HepG2 (cell line): ENCODE data around the gene CMC1. TPM values are rescaled to one million over a fixed set of nuclear protein-coding genes. Genes with fewer than 3 reads are reported as not detected.
A peak's percentile ranks its signal among the peaks of the same experiment; 100 is the strongest.

Source experiments
- CREM ChIP-seq, 2 experiments: sonication (generic) in 1 of 2; formaldehyde crosslinking in 1 of 2; IDR thresholded peaks; 2 replicates each; pipeline versions ENCODE4 v1.4.0 to v1.6.1; 2016 to 2020; ENCODE audit warnings: antibody characterized with exemption in 1 of 2, mild to moderate bottlenecking in 1 of 2, missing genetic modification reagents in 1 of 2
- KDM5A ChIP-seq: fragments of 200-600 bp; sonication (generic); IDR thresholded peaks from 2 replicates; pipeline ENCODE4 v1.7.0; 2018; ENCODE audit warnings: antibody characterized with exemption, mild to moderate bottlenecking, low read length, borderline replicate concordance
- MTA1 ChIP-seq: sonication (generic); formaldehyde crosslinking; IDR thresholded peaks from 2 replicates; pipeline ENCODE4 v1.4.0; 2020; ENCODE audit warnings: missing genetic modification reagents, mild to moderate bottlenecking, borderline replicate concordance
- SIX4 ChIP-seq: sonication (generic); formaldehyde crosslinking; IDR thresholded peaks from 2 replicates; pipeline ENCODE4 v1.4.0; 2020; ENCODE audit warnings: missing genetic modification reagents
- ZNF18 ChIP-seq: sonication (generic); formaldehyde crosslinking; IDR thresholded peaks from 2 replicates; pipeline ENCODE4 v1.8.0; 2022; ENCODE audit warnings: mild to moderate bottlenecking, missing genetic modification reagents; ENCODE audit not compliant: insufficient replicate concordance
- ZNF431 ChIP-seq: sonication (generic); formaldehyde crosslinking; IDR thresholded peaks from 2 replicates; pipeline ENCODE4 v1.9.0; 2022; ENCODE audit warnings: missing genetic modification reagents, low read depth, mild to moderate bottlenecking, borderline replicate concordance
- ZNF512 ChIP-seq: sonication (generic); formaldehyde crosslinking; IDR thresholded peaks from 2 replicates; pipeline ENCODE4 v1.4.0; 2020; ENCODE audit warnings: mild to moderate bottlenecking, missing genetic modification reagents
- ZNF567 ChIP-seq: sonication (generic); formaldehyde crosslinking; IDR thresholded peaks from 2 replicates; pipeline ENCODE4 v1.8.1; 2023; ENCODE audit warnings: mild to moderate bottlenecking, missing genetic modification reagents, borderline replicate concordance
- polyA plus RNA-seq, 8 experiments: library from polyadenylated mRNA; depleted of rRNA in 3 of 8; stranded (reverse) in 7 of 8; unstranded in 1 of 8; fragments of >200 nt; fragmentation: Illumina TruSeq in 4 of 8; extraction: Trizol in 4 of 8; gene quantifications; 2 replicates each; pipeline versions ENCODE4 v1.2.1 to v1.2.3, GENCODE V29; 2011 to 2016; ENCODE audit warnings: low read depth in 4 of 8, missing spikeins in 1 of 8, mixed read lengths in 1 of 8; ENCODE audit not compliant: insufficient read depth in 1 of 8
- total RNA-seq, 5 experiments: library from RNA; depleted of rRNA; stranded (reverse); fragments of >200 nt; fragmentation: Illumina TruSeq; extraction: Trizol; gene quantifications; 2 replicates each; pipeline ENCODE4 v1.2.3, GENCODE V29; 2016; ENCODE audit warnings: low read depth in 1 of 5
- TF ChIP-seq, protein P1 (sequence below), 2 experiments: fragments of 450-650 bp in 1 of 2; sonication (generic) in 1 of 2; formaldehyde crosslinking in 1 of 2; IDR thresholded peaks; 2 replicates each; pipeline versions ENCODE4 v1.6.1 to v1.8.0; 2016 to 2022; ENCODE audit warnings: antibody characterized with exemption in 1 of 2, mild to moderate bottlenecking in 1 of 2, missing genetic modification reagents in 1 of 2
- TF ChIP-seq, protein P2 (sequence below): IDR thresholded peaks from 2 replicates; pipeline ENCODE4 v1.6.1; 2018; ENCODE audit warnings: missing genetic modification reagents
- TF ChIP-seq, protein P3 (sequence below): sonication (generic); formaldehyde crosslinking; IDR thresholded peaks from 2 replicates; pipeline ENCODE4 v1.9.0; 2021; ENCODE audit warnings: missing genetic modification reagents, mild to moderate bottlenecking, borderline replicate concordance

The CMC1 gene
- total and polyA plus RNA-seq, 2 of the 13 experiments (the other 11 are each of a cell fraction or from before 2014, with no cell fraction given): 22.1 to 29.5 TPM

- TF ChIP-seq ZNF431 (CRISPR knock-in tag) (peak; percentile 78), ZNF512 (CRISPR knock-in tag) (no peak), ZNF18 (CRISPR knock-in tag) (peak; percentile 10), MTA1 (CRISPR knock-in tag) (peak; percentile 68; the same call in 1 of the 2 replicates), ZNF567 (no peak), KDM5A (peak; percentile 50; the same call in 1 of the 2 replicates), SIX4 (no peak), CREM (IDR thresholded peaks at IDR 0.05) (peak; percentile 41; the same call in 1 of the 2 replicates), CREM (CRISPR knock-in tag; IDR thresholded peaks at IDR 0.05) (no peak)
- TF ChIP-seq, protein P1, sequence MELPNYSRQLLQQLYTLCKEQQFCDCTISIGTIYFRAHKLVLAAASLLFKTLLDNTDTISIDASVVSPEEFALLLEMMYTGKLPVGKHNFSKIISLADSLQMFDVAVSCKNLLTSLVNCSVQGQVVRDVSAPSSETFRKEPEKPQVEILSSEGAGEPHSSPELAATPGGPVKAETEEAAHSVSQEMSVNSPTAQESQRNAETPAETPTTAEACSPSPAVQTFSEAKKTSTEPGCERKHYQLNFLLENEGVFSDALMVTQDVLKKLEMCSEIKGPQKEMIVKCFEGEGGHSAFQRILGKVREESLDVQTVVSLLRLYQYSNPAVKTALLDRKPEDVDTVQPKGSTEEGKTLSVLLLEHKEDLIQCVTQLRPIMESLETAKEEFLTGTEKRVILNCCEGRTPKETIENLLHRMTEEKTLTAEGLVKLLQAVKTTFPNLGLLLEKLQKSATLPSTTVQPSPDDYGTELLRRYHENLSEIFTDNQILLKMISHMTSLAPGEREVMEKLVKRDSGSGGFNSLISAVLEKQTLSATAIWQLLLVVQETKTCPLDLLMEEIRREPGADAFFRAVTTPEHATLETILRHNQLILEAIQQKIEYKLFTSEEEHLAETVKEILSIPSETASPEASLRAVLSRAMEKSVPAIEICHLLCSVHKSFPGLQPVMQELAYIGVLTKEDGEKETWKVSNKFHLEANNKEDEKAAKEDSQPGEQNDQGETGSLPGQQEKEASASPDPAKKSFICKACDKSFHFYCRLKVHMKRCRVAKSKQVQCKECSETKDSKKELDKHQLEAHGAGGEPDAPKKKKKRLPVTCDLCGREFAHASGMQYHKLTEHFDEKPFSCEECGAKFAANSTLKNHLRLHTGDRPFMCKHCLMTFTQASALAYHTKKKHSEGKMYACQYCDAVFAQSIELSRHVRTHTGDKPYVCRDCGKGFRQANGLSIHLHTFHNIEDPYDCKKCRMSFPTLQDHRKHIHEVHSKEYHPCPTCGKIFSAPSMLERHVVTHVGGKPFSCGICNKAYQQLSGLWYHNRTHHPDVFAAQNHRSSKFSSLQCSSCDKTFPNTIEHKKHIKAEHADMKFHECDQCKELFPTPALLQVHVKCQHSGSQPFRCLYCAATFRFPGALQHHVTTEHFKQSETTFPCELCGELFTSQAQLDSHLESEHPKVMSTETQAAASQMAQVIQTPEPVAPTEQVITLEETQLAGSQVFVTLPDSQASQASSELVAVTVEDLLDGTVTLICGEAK (IDR thresholded peaks at IDR 0.05): no peak
- TF ChIP-seq, protein P1 (CRISPR knock-in tag; IDR thresholded peaks at IDR 0.05): peak; percentile 80
- TF ChIP-seq, protein P2, sequence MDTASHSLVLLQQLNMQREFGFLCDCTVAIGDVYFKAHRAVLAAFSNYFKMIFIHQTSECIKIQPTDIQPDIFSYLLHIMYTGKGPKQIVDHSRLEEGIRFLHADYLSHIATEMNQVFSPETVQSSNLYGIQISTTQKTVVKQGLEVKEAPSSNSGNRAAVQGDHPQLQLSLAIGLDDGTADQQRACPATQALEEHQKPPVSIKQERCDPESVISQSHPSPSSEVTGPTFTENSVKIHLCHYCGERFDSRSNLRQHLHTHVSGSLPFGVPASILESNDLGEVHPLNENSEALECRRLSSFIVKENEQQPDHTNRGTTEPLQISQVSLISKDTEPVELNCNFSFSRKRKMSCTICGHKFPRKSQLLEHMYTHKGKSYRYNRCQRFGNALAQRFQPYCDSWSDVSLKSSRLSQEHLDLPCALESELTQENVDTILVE (CRISPR knock-in tag): peak; percentile 83; the same call in 1 of the 2 replicates
- TF ChIP-seq, protein P3, sequence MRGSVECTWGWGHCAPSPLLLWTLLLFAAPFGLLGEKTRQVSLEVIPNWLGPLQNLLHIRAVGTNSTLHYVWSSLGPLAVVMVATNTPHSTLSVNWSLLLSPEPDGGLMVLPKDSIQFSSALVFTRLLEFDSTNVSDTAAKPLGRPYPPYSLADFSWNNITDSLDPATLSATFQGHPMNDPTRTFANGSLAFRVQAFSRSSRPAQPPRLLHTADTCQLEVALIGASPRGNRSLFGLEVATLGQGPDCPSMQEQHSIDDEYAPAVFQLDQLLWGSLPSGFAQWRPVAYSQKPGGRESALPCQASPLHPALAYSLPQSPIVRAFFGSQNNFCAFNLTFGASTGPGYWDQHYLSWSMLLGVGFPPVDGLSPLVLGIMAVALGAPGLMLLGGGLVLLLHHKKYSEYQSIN (CRISPR knock-in tag): no peak
Observed at GRCh38 chr3:28348629-28349468, 107.4 kb downstream of the CMC1 start, which contains the start of the genes AZI2 and ZCWPW2 (continued).
